GM08714 (cell line): ENCODE results near the gene ST8SIA5.
"Not testable (repeated sequence)": the region's sequence is repeated elsewhere in the genome, so short reads cannot be mapped to it uniquely, and the experiment has no call there.

ENCODE experiments used
- H3K4me3 ChIP-seq: fragments of 200-500 bp; sonication (Bioruptor generic); 2 replicates; pipeline ENCODE4 v1.5.1; 2014; ENCODE audit warnings: mild to moderate bottlenecking, low read length, inconsistent platforms
- ZNF274 ChIP-seq: IDR thresholded peaks from 2 replicates; pipeline ENCODE4 v1.6.1; 2012; ENCODE audit warnings: mild to moderate bottlenecking, low read depth, low read length

Gene ST8SIA5, protein sequence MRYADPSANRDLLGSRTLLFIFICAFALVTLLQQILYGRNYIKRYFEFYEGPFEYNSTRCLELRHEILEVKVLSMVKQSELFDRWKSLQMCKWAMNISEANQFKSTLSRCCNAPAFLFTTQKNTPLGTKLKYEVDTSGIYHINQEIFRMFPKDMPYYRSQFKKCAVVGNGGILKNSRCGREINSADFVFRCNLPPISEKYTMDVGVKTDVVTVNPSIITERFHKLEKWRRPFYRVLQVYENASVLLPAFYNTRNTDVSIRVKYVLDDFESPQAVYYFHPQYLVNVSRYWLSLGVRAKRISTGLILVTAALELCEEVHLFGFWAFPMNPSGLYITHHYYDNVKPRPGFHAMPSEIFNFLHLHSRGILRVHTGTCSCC

DNA sequence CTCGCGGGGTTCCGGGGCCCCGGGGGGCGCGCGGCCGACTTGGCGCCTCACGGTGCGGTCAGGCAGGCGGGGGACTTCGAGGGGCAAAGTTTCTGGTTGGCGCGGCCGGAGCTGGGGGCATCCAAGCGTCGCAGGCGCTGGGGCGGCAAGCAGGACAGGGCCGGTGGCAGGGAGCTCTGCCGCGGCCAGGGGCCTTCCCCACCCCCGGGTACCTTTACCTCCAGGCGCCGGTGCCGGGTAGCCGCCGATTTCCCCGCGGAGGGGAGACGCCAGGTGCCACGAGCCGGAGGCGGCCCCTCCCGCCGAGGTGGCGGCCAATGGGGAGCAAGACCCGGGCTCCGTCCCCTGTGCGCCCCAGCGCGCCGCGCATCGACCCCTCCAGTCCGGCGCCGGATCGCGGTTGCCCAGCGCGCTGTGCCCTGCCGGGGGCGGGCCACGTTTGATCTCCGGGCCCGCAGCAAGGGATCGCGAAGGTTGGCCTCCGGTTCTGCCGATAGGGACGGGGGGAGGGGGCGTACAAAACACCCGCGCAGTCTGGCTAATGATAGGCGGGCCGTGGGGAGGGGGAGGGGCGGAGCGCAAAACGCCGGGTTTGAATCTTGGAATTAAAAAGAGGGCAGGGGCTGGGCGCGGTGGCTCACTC lies at the start of gene ST8SIA5:
Gene ST8SIA5 (minus strand): TSS at position 495 of the 643 bp plus-strand sequence. CDS start 545 bp downstream, outside the sequence.
- H3K4me3 ChIP-seq: peak within 1 kb of the TSS; percentile 61; the same call in 1 of the 2 replicates
- no peak for TF ChIP-seq ZNF274

DNA sequence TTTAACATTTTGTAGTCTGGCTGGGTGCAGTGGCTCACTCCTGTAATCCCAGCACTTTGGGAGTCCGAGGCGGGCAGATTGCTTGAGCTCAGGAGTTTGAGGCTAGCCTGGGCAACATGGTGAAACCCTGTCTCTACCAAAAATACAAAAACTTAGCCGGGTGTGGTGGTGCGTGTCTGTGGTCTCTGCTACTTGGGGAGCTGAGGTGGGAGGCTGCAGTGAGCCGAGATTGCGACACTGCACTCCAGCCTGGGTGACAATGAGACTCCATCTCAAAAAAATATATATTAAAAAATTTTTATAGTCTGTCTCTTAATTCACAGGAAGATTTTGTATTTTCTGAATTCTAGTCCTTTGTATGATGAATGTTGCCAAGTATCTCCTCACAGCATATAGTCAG lies 39.1 kb upstream of the ST8SIA5 start:
- not testable (repeated sequence) for H3K4me3 ChIP-seq

DNA sequence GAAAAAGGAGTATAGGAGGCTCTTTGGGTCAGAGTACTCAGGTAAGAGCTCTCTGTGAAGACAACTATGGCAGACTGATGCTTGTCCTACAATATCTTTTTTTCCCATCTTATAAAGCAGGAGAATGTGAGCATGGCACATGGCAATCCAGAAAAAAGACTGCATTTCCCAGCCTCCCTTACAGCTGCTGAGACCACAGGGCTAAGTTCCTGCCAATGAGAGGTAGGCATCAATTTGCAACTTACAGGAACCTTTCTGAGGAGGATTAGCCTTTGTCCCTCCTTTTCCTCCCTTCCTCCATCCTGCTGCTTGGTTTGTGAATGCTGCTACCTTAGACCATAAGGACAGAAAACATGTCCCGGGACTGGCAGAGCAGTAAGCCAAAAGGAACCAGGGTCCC lies 37.8 kb upstream of the ST8SIA5 start:
- TF ChIP-seq ZNF274: no peak
- H3K4me3 ChIP-seq: no peak overlapping the region

DNA sequence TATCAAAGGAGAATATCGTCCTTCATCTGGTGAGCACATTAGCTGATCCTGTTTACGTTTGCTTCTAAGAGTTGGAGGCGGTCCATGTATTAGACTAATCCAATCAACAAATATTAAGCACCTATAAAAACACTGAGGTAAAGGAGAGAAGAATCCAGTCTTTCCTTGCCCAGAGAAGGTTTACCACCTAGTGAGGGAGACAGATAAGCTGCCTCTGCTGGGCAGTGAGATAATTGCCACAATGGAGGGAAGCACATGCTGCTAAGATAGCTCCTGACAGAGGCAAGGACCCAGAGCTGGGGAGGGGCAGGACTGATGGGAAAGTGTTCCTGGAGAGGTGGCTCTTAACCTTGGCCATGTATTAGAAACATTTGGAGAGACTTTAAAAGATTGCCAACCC lies 36.7 kb upstream of the ST8SIA5 start:
- TF ChIP-seq ZNF274: no peak
- no peak overlapping the region for H3K4me3 ChIP-seq

DNA sequence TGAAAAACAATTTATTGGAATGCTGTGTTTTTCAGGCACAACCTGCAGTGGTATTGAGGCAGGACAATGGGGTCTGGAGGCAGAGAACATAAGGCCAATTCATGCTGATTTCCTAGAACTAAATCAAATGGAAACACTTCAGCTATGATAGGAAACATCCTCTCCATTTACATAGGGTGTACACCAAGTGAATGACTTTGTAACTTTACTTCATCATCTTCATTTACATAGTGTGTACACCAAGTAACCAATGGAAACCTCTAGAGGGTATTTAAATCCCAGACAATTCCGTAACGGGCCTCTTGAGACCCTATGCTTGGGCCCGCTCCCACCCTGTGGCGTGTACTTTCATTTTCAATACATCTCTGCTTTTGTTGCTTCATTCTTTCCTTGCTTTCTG lies 32.2 kb upstream of the ST8SIA5 start:
- no peak overlapping the region for H3K4me3 ChIP-seq
- no peak for TF ChIP-seq ZNF274

DNA sequence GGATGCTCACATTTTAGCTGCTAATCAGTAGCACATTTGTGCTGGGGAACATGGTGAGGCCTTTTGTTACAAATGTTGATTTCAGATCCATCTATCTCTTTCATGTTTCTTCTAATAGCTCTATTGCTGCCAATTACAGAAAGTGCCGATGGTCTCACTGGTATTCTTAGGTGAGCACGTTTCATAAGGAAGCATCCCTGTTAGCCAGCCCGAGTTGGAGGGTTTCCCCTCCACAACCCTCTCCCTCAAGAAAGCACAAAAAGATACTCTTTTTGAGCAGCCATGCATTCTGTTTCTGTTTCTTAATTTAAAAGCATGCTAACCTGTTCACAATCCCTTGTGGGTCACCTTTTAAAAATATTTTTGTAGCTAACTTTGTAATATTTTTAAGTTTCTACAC lies 30.8 kb upstream of the ST8SIA5 start:
- TF ChIP-seq ZNF274: no peak
- H3K4me3 ChIP-seq: no peak overlapping the region

DNA sequence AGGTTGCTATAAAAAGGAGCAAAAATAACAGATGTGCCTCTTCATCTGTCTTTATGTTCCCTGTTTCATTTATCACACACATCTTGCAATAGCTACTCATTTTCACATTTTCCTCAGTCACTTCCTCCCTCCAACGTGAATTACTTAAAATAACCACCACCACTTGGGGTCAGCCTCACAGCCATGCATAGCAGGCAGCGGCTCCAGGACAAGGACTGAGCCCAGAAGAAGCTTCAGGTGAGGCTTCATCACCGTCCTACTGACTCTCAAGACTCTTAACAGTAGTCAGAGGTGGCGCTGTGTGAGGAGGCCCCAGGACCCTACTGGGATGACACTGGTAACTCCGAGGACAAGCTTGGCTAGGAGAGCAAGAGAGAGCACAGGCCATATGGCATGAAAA lies 15.5 kb upstream of the ST8SIA5 start:
- H3K4me3 ChIP-seq: no peak overlapping the region
- TF ChIP-seq ZNF274: no peak

DNA sequence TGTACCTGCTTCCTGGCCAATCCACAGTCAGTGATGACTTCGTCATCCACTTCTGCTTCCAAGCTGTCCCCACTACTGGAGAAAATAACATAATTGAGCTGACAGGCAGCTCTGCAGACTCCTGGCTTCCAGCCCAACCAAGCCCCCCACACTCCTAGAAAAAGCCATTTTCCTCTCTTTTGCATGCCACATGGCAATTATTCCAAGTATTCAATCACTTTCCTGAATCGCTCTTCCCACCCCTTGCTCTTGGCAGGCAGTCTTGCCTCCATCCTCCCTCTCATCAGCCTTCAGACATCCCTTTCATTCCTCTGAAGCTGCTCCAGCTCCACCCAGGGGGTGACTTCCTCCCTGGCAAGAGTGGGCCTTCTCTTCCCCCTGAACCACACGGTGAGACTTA lies 14.3 kb upstream of the ST8SIA5 start:
- no peak overlapping the region for H3K4me3 ChIP-seq
- no peak for TF ChIP-seq ZNF274

DNA sequence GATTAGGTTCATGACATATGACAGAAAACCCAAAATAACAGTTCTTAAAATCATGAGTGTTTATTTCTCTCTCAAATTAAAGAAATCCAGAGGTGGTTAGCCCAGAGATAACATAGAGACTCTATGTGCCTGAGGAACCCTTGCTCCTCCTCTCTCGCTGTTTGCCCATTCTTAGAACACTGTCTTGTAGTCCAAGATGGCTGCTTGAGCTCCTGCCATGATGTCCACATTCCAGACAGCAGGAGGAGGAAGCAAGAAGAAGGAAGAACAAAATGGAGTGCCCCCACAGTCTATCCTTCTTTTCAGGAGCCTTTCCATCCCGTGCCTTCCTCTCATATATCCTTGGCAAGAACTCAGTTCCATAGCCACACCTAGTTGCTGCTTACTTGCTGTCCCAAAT lies 13.9 kb upstream of the ST8SIA5 start:
- no peak overlapping the region for H3K4me3 ChIP-seq
- no peak for TF ChIP-seq ZNF274

DNA sequence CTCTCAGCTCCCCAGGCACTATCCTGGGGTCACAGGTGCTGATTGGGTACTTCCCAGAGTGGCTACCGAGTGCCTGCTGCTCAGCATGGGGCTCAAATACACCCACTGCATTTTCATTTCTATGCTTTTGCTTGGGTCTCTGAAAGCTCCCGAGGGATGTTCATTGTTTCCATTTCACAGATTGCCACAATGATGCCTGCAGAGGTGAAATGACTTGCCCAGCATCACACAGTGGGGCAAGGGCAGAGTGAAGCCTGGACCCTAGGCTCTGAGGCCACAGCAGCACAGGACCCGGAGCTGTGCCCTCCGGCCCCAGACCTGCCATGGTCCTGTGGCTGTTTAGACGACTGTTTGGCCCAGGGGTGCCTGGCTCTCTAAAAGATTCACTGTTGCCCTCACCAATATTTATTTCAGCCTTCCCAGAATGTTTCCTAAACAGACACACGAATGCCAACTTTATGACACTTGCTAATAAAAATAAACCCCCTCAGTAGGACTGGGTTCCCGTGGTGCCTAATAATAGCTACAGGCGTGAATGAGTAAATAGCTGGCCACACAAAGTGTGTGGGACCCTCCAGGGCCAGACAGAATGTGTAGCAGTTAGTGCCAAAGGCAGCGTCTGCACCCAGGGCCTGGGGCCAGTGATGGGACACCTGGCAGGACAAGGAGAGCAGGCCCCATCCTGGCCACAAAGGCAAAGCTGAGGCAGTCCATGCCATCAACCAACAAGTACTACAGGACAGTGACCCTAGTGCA lies 11.5 kb upstream of the ST8SIA5 start:
- H3K4me3 ChIP-seq: no peak overlapping the region
- TF ChIP-seq ZNF274: no peak

DNA sequence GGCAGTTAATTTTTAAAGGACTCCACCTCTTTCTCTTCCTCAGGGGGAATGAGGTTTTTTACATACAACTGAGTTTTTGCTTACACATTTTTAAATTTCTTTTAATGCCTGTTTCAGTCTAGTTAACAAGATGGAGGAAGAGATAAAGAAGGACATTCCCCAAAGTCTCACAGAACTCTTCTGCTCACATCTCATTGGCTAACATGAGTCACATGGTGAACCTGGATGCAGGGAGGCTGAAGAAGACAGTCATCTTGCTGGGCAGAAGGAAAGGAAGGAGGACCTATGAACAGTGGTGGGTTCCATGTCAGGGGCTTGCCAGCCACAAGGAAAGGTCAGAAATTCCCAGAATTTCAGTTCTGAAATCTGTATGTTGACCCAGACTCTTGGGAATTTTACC lies 10.4 kb upstream of the ST8SIA5 start:
- no peak for TF ChIP-seq ZNF274
- no peak overlapping the region for H3K4me3 ChIP-seq

DNA sequence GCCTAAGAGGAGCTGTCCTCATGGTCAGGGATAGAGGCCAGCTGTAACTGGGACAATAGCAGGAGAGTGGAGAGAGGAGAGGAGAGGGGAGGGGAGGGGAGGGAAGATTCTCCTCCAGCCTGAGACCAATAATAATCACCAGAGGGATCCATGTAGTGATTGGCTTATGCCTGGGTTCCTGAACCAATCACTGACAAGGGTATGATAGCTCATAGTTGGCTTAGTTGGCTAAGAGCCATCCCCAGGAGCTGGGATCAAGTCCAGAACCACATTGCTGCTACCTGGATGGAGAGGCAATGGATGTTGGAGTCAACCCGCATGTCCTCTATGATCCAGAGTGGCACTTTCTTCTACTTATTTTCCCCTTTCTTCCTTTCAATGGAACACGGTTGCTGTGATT lies 7.7 kb upstream of the ST8SIA5 start:
- TF ChIP-seq ZNF274: no peak

DNA sequence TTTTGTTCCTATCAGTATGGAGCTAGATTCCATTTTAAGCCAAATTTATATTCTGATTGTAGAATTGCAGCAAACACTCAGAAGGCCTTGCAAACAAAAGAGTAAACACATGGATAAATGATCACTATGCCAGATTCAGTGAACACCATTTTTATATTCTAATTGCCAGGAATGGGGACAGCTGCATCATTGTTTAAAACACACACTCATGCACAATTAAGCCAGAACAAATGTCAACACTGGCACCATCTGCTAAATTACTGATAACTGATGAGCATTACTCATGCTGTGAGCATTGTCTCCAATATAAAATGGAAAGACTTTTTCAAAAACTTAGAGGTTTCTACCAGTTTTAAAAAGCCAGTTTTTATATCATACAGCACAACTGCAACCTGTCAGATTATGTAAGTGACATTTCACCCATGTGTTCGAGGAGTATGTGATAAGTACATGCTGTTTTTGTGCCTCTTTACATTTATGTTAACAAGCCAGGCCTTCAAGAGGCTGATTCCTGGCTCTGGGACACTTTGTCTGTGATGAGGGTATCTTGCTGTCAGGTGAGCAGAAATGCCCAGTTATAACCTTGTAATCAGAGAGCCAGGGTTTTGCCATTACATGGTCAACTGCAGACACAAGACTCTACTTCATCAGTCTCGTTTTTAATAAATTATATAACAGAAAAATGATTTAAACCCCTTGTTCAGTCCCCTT lies 4.4 kb upstream of the ST8SIA5 start:
- no peak overlapping the region for H3K4me3 ChIP-seq
- no peak for TF ChIP-seq ZNF274

More for the DNA sequence above, 7.7 kb upstream of the ST8SIA5 start:
- no peak overlapping the region for H3K4me3 ChIP-seq

DNA sequence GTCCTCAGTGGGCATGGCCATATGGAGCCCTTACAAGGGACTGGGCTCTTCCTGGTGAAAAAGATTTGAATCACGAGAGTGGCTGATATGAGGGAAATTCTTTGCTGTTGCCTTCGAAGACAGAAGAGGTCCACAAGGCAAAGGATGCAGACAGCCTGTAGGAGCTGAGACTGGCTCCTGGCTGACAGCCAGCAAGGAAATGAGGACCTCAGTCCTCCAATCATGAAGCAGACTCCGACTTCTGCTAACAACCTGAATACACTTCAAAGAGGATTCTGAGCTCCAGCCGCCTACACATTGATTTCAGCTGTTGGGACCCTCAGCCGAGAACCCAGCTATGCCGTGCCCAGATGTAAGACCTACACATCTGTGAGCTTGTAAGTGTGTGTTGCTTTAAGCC lies 3.0 kb upstream of the ST8SIA5 start:
- no peak overlapping the region for H3K4me3 ChIP-seq
- TF ChIP-seq ZNF274: no peak
